Thoracic aorta endothelial cell (primary cell): ENCODE measurements around the gene ERO1A. TPM values are rescaled to one million over a fixed set of nuclear protein-coding genes. Genes with fewer than 3 reads are reported as not detected.

Source experiments
- total RNA-seq: library from RNA; depleted of rRNA; stranded (reverse); fragments of >200 nt; gene quantifications from 2 replicates; pipeline ENCODE4 v1.2.3, GENCODE V29; 2012

Gene ERO1A
- total RNA-seq: 128 and 138 TPM in 2 replicates

GRCh38 chr14:52695481-52696091 lies at the start of gene ERO1A:
Gene ERO1A, minus strand, starts transcription at chr14:52695558. Its CDS starts 77 bp downstream, at chr14:52695481.

GRCh38 chr14:52729925-52730708 lies 34.8 kb upstream of the ERO1A start, which contains the start of gene STYX:
Gene STYX, plus strand, starts transcription at chr14:52730166. Its CDS starts 309 bp downstream, at chr14:52730475.

DNA sequence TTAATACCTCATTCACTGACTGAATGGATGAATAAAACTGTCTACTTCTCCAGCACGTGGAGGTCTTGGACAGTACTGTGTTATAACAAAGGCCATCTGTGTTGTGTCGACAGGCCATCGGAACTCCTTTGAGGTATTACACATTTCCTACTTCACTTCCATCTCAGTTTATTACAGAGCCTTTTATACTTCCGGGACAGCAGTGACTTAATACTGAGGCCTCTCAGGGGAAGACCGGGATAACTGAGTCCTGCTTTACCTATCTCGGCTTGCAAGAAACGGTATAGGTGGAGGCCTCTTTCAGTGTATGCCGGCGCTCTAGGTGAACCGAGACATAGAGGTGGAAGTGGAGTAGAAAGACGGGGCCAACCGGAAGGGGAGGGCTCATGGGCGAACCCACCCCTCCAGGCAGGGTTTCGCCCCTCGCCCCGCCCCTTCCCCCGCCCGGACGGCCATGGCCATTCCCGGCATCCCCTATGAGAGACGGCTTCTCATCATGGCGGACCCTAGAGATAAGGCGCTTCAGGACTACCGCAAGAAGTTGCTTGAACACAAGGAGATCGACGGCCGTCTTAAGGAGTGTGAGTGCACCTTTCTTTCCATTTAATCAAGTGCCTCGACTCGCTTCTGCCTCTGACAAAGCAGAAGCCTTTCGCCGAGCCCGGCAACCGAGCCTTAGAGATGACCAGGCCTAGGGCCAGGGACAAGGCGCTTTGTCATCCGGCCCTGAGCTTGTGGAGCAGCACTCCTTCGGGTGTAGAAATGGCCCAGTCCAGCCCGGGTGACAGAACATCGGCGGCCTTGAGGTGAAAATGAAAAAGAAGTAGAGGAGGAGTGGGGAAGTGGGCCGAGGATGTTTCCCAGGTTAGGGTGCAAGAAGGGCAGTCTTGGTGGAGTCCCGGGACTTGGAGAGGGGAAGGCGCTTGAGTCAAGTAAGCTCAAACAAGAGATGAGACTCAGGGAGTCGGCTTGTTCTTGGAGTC lies 11.7 kb upstream of the ERO1A start, which contains the start of gene PSMC6:
TSS of gene PSMC6 (plus strand) at position 477 of the 983 bp plus-strand sequence. CDS start at position 497, 20 bp downstream.

Other genes starting within 250 kb of the ERO1A start
- gene TXNDC16, start 143.1 kb downstream of the ERO1A start, total RNA-seq: 6.5 TPM in 2 replicates
- gene GPR137C, start 142.7 kb downstream of the ERO1A start, total RNA-seq: 0.53 and 1.6 TPM in 2 replicates
- gene PSMC6, start 11.6 kb upstream of the ERO1A start, total RNA-seq: 133 and 155 TPM in 2 replicates
- gene STYX, start 34.6 kb upstream of the ERO1A start, total RNA-seq: 43.6 and 51.8 TPM in 2 replicates
- 70.0 and 90.6 TPM in 2 replicates for gene GNPNAT1, start 96.0 kb upstream of the ERO1A start, total RNA-seq